HCT116 (cell line): ENCODE measurements around the gene ADGRD1. TPM values are rescaled to one million over a fixed set of nuclear protein-coding genes. Genes with fewer than 3 reads are reported as not detected.

Experiments used
- ATAC-seq: fragments of 200-7000 bp; cut with Tn5 transposase; 2 replicates; pipeline ENCODE4 v1.9.1; 2020; ENCODE audit warnings: mild to moderate bottlenecking, moderate library complexity
- BruUV-seq: library from RNA; stranded (reverse); fragments of 400-500 nt; replicated peaks from 2 replicates; lab custom pipeline; 2021; lab: Mats Ljungman, UMichigan
- CTCF ChIA-PET: fragments of 300-600 bp; sonication (Branson Sonifier 250); formaldehyde crosslinking; loops from one replicate; lab custom pipeline; 2021; ENCODE audit warnings: antibody characterized with exemption; lab: Charles Lee
- POLR2A ChIA-PET: fragments of 300-600, 350-600 bp; sonication (Branson Sonifier 250); formaldehyde crosslinking; loops from one replicate; lab custom pipeline; 2021; ENCODE audit warnings: antibody characterized with exemption; lab: Charles Lee
- RAD21 ChIA-PET, 2 experiments: fragments of 300-600 bp; sonication (Branson Sonifier 250); formaldehyde crosslinking; loops; one replicate each; lab custom pipeline; 2023; ENCODE audit warnings: low total read pairs in 2 of 2; ENCODE audit not compliant: uncharacterized antibody in 2 of 2, unreplicated experiment in 2 of 2, low non-redundant PET in 1 of 2; lab: Charles Lee
- DNase-seq: peaks from one replicate; pipeline ENCODE4 v3.0.0-alpha.2; 2010; ENCODE audit warnings: low read depth, low spot score
- H2AFZ ChIP-seq: fragments of 200-600 bp; shearing (Covaris generic), sonication (generic); 2 replicates; pipeline ENCODE4 v1.6.1; 2017; ENCODE audit warnings: low read depth, mixed run types, mixed read lengths, antibody characterized with exemption, low read length; ENCODE audit not compliant: poor library complexity, severe bottlenecking
- H3K27ac ChIP-seq: 2 replicates; pipeline ENCODE4 v1.5.1; 2012; ENCODE audit warnings: low read depth, low read length
- H3K27me3 ChIP-seq: fragments of 200-600 bp; sonication (generic); 2 replicates; pipeline ENCODE4 v1.6.1; 2016; ENCODE audit warnings: mixed run types, low read length, mixed read lengths; ENCODE audit not compliant: insufficient read depth
- H3K36me3 ChIP-seq, 2 experiments: fragments of 200-500 bp in 1 of 2; fragments of 200-600 bp in 1 of 2; sonication (Bioruptor generic) in 1 of 2; sonication (generic) in 1 of 2; 2 replicates each; pipeline versions ENCODE4 v1.5.1 to v1.6.1; 2014 to 2016; ENCODE audit warnings: low read length in 2 of 2, inconsistent platforms in 1 of 2, mixed read lengths in 1 of 2, mixed run types in 1 of 2; ENCODE audit not compliant: insufficient read depth in 2 of 2, control insufficient read depth in 1 of 2
- H3K4me1 ChIP-seq, 2 experiments: fragments of 200-600 bp in 1 of 2; sonication (generic) in 1 of 2; 2 replicates each; pipeline versions ENCODE4 v1.5.1 to v1.6.1; 2012 to 2017; ENCODE audit warnings: low read length in 2 of 2, inconsistent platforms in 1 of 2, mild to moderate bottlenecking in 1 of 2, mixed read lengths in 1 of 2, mixed run types in 1 of 2, moderate library complexity in 1 of 2; ENCODE audit not compliant: insufficient read depth in 2 of 2, control insufficient read depth in 1 of 2
- H3K4me2 ChIP-seq: fragments of 200-600 bp; sonication (generic); 2 replicates; pipeline ENCODE4 v1.6.1; 2017; ENCODE audit warnings: mixed run types, low read length, mixed read lengths
- H3K4me3 ChIP-seq, 2 experiments: fragments of 200-600 bp in 1 of 2; sonication (generic) in 1 of 2; replicated peaks in 1 of 2; 2 replicates each; pipeline ENCODE4 v1.5.1; 2011 to 2016; ENCODE audit warnings: low read length in 2 of 2, control low read depth in 1 of 2, low read depth in 1 of 2, mild to moderate bottlenecking in 1 of 2, mixed read lengths in 1 of 2, mixed run types in 1 of 2
- H3K79me2 ChIP-seq: fragments of 200-600 bp; sonication (generic); 2 replicates; pipeline ENCODE4 v1.6.1; 2017; ENCODE audit warnings: mild to moderate bottlenecking, mixed run types, low read length, moderate library complexity, mixed read lengths; ENCODE audit not compliant: insufficient read depth
- H3K9ac ChIP-seq: fragments of 200-600 bp; sonication (generic); 2 replicates; pipeline ENCODE4 v1.6.1; 2016; ENCODE audit warnings: low read length, mixed read lengths
- H3K9me2 ChIP-seq: fragments of 200-600 bp; sonication (generic), shearing (Covaris generic); 2 replicates; pipeline ENCODE4 v1.6.1; 2017; ENCODE audit warnings: mixed run types, mild to moderate bottlenecking, moderate library complexity; ENCODE audit not compliant: insufficient read depth
- H3K9me3 ChIP-seq, 2 experiments: fragments of 200-500 bp in 1 of 2; fragments of 200-600 bp in 1 of 2; sonication (Bioruptor generic) in 1 of 2; sonication (generic) in 1 of 2; 2 replicates each; pipeline ENCODE4 v1.6.1; 2014 to 2017; ENCODE audit warnings: low read length in 2 of 2, mixed read lengths in 2 of 2, inconsistent platforms in 1 of 2, low read depth in 1 of 2, mild to moderate bottlenecking in 1 of 2, mixed run types in 1 of 2, moderate library complexity in 1 of 2; ENCODE audit not compliant: control insufficient read depth in 1 of 2, insufficient read depth in 1 of 2
- H4K20me1 ChIP-seq: fragments of 200-600 bp; sonication (generic), shearing (Covaris generic); 2 replicates; pipeline ENCODE4 v1.6.1; 2017; ENCODE audit warnings: mixed run types, mild to moderate bottlenecking, moderate library complexity; ENCODE audit not compliant: insufficient read depth
- CEBPB ChIP-seq: IDR thresholded peaks from 2 replicates; pipeline ENCODE4 v1.6.1; 2012; ENCODE audit warnings: low read depth
- CTCF ChIP-seq, 3 experiments: fragments of 200-600 bp in 1 of 3; sonication (generic) in 1 of 3; IDR thresholded peaks in 2 of 3; conservative IDR thresholded peaks in 1 of 3; 2 replicates each; pipeline ENCODE4 v1.5.1; 2012 to 2017; ENCODE audit warnings: low read depth in 2 of 3, low read length in 2 of 3, antibody characterized with exemption in 1 of 3, borderline replicate concordance in 1 of 3, control low read depth in 1 of 3, mild to moderate bottlenecking in 1 of 3, mixed read lengths in 1 of 3, mixed run types in 1 of 3, moderate library complexity in 1 of 3; ENCODE audit not compliant: insufficient read depth in 1 of 3
- FOSL1 ChIP-seq: IDR thresholded peaks from 2 replicates; pipeline ENCODE4 v1.6.1; 2012; ENCODE audit warnings: low read depth
- JUND ChIP-seq: IDR thresholded peaks from 2 replicates; pipeline ENCODE4 v1.6.1; 2012
- POLR2AphosphoS5 ChIP-seq: IDR thresholded peaks from 2 replicates; pipeline ENCODE4 v1.6.1; 2011; ENCODE audit warnings: mild to moderate bottlenecking, low read depth, low read length, moderate library complexity
- REST ChIP-seq: IDR thresholded peaks from 2 replicates; pipeline ENCODE4 v1.6.1; 2012; ENCODE audit warnings: low read depth
- SIN3A ChIP-seq: IDR thresholded peaks from 2 replicates; pipeline ENCODE4 v1.6.1; 2012; ENCODE audit warnings: low read depth
- SP1 ChIP-seq: IDR thresholded peaks from 2 replicates; pipeline ENCODE4 v1.6.1; 2012; ENCODE audit warnings: low read depth
- YY1 ChIP-seq: IDR thresholded peaks from 2 replicates; pipeline ENCODE4 v1.6.1; 2011; ENCODE audit warnings: low read length, low read depth, moderate library complexity, mild to moderate bottlenecking; ENCODE audit not compliant: insufficient replicate concordance; ENCODE audit errors: extremely low read depth
- ZBTB33 ChIP-seq: IDR thresholded peaks from 2 replicates; pipeline ENCODE4 v1.6.1; 2011; ENCODE audit warnings: mild to moderate bottlenecking, low read length, moderate library complexity; ENCODE audit not compliant: insufficient replicate concordance; ENCODE audit errors: extremely low read depth
- intact Hi-C: fragments of 100-400 bp; cut with micrococcal nuclease; formaldehyde crosslinking; loops from 2 replicates; pipeline ENCODE4 v1.10.0; 2022
- total RNA-seq: library from RNA; stranded (reverse); gene quantifications from one replicate; pipeline ENCODE4 v1.2.1, GENCODE V29; 2021; ENCODE audit not compliant: unreplicated experiment

ADGRD1 gene
- total RNA-seq, 1 experiment from 2014 or later, result 0.44 TPM

- H3K9ac ChIP-seq, result no peak overlapping the region
- ChIA-PET RAD21 (no interaction called here), CTCF (no interaction called here), POLR2A (no interaction called here)
- no peaks in the 10 kb centered on the region for H3K4me1 ChIP-seq
- H2AFZ ChIP-seq, result no peak overlapping the region
- H3K27ac ChIP-seq, result no peak overlapping the region
- no peaks in the 10 kb centered on the region for H4K20me1 ChIP-seq
- no peak overlapping the region for H3K4me3 ChIP-seq
- no peaks in the 10 kb centered on the region for H3K9me3 ChIP-seq
- intact Hi-C loops, result no loop called here
- H3K27me3 ChIP-seq, result peaks cover 3% of the 10 kb centered on the region; the same call in 1 of the 2 replicates
- no peak for TF ChIP-seq YY1
- no peak for TF ChIP-seq SIN3A
- no peaks in the 10 kb centered on the region for H3K79me2 ChIP-seq
- H3K36me3 ChIP-seq, result no peaks in the 10 kb centered on the region
- H3K4me2 ChIP-seq, result no peak overlapping the region
- DNase-seq (no peak), ATAC-seq (no peak)
- no peaks in the 10 kb centered on the region for H3K9me2 ChIP-seq
- BruUV-seq, result no TSS peak
Observed at GRCh38 chr12:131098178-131098981, 144.7 kb downstream of the ADGRD1 start.

GRCh38 chr12:131100031-131100674 is 146.4 kb downstream of the ADGRD1 start:
- Histone ChIP-seq H3K4me1 (0 out of 4 replicates have a peak, but pooled peaks cover 0 to 5% of the 10 kb centered on the region in 2 experiments), H3K9me2 (no peaks in the 10 kb centered on the region), H3K4me2 (no peak overlapping the region), H3K27me3 (peaks cover 3% of the 10 kb centered on the region; the same call in 1 of the 2 replicates), H3K9ac (no peak overlapping the region), H4K20me1 (no peaks in the 10 kb centered on the region), H3K36me3 (no peaks in the 10 kb centered on the region), H2AFZ (no peak overlapping the region), H3K79me2 (no peaks in the 10 kb centered on the region), H3K27ac (no peak overlapping the region), H3K4me3 (no peak overlapping the region), H3K9me3 (no peaks in the 10 kb centered on the region)
- intact Hi-C loops, result loop anchor here (5.0 kb wide), 1 partner anchor 467 kb away; no protein-coding TSS in a partner anchor
- ChIA-PET POLR2A (no interaction called here), CTCF (no interaction called here), RAD21 (no interaction called here)
- DNase-seq (no peak), ATAC-seq (no peak)
- no TSS peak for BruUV-seq
- TF ChIP-seq CEBPB (no peak), ZBTB33 (no peak), CTCF (IDR thresholded peaks at IDR 0.05 in 2 of 3, conservative IDR thresholded peaks at IDR 0.05 in 1 of 3; ENCODE audit: borderline replicate concordance in 1 of 3, insufficient read depth in 1 of 3, low read depth in 2 of 3, low read length in 2 of 3) (no peak), SIN3A (no peak), POLR2AphosphoS5 (no peak), REST (no peak), JUND (no peak), SP1 (no peak), FOSL1 (no peak)
